SK-MEL-5 (cell line): Measurements from ENCODE around the gene KLHL3. TPM values are rescaled to one million over a fixed set of nuclear protein-coding genes. Genes with fewer than 3 reads are reported as not detected.

Experiments
- DNase-seq: peaks from one replicate; pipeline ENCODE4 v3.0.0-alpha.2; 2016; ENCODE audit warnings: low read depth, low spot score
- in situ Hi-C: cut with HindIII; loops from 2 replicates; pipeline ENCODE4 v1.10.0; 2016; ENCODE audit warnings: low sequenced_read_pairs, high pct_unique_total_duplicates, low pct_unique_long_range_greater_than_20kb
- total RNA-seq: library from RNA; depleted of rRNA; stranded (reverse); fragments of >200 nt; shearing (Covaris generic); gene quantifications from 2 replicates; pipeline ENCODE4 v1.2.3, GENCODE V29; 2014

The KLHL3 gene
- total RNA-seq, 1 experiment from 2014 or later, result 0.66 TPM

- in situ Hi-C loops, result no loop called here
- no peak for DNase-seq
Observed at GRCh38 chr5:137724251-137724650, 11.6 kb downstream of the KLHL3 start.

DNA sequence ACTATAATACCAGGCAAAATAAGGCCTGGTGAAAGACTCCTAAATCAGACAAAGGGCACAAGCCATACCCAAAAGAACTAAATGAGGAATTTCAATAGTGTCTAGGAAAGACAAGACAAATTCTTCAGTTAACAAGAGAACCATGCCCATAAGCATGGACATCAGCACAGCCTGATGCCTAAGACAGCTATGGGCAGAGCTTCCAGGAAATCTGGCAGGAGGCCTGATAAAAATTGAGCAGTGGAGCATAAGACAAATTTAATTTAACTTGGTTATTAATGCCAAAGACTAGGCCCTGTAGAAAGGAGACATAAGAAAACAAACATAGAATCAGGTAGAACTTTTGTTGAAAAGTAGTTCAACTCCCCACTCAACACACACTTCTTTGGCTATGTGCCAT, 17.3 kb downstream of the KLHL3 start:
- in situ Hi-C loops, result no loop called here
- no peak for DNase-seq

DNA sequence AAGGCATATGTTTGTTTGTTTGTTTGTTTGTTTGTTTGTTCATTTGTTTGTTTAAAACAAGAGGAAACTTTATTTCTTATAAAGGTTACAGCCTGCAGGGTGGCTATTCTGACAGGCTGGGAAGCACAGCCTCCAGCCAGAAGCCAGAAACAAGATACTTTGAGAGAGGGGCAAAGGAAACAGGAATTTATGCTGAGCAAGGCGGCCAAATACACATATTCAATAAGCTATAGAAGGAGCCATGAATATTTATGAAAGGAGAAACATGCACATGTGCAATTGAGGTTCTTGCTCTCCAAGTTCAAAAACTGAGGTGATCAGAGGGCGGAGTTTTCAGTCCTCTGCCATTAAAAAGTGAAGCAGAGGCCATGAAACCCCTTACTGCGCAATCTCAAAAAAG, 19.6 kb downstream of the KLHL3 start:
- in situ Hi-C loops, result no loop called here
- DNase-seq, result no peak

GRCh38 chr5:137715456-137715855, 20.4 kb downstream of the KLHL3 start:
- DNase-seq, result no peak
- in situ Hi-C loops, result no loop called here

- in situ Hi-C loops, result no loop called here
- DNase-seq, result no peak
Observed at GRCh38 chr5:137714946-137715345, 20.9 kb downstream of the KLHL3 start.

- in situ Hi-C loops, result no loop called here
- no peak for DNase-seq
Observed at GRCh38 chr5:137714494-137714893, 21.4 kb downstream of the KLHL3 start.

DNA sequence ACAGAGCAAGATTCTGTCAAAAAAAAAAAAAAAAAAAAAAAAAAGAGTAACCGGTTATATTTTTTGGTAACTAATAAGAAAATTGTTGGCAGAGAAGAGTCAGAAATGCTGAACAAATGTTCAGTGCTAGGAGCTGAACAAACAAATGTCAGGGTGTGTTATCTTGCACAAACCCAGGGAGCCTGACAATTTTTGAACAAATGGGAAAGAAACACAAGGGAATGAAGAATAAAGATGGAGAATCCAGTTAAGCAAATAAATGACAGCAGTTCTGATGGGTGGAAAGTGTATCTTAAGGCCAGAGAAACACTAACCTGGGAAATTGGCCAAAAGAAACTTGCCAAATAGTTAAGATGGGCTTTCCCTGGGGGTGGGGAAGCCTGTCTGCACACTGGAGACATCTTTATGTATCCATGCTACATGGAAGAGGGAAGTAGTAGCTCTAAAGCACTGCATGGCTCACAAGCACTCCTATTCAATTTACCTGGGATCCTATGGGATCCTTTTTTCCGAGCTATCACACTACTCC, 23.7 kb downstream of the KLHL3 start:
- no peak for DNase-seq
- in situ Hi-C loops, result no loop called here

DNA sequence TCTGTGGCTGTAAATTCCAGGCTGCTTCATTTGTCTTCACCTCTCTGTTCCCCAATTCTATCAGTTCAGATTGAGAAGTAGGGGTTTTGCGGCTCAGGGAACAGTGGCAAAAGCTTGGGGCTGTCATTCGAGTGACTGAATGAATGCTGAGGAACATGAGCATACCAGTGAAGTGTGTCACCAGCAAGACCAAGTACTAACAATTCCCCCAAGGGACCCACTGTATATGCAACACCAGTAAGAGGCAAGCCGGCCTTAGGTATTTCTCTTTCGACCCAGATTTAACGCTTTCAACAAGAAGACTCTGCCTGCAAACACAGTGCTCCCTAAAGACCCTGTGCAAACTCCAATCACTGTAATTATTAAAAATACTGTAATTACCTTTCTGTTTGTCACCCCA, 25.8 kb downstream of the KLHL3 start:
- DNase-seq, result no peak
- in situ Hi-C loops, result no loop called here

GRCh38 chr5:137708796-137709559, 26.9 kb downstream of the KLHL3 start:
- in situ Hi-C loops, result no loop called here
- no peak for DNase-seq

DNA sequence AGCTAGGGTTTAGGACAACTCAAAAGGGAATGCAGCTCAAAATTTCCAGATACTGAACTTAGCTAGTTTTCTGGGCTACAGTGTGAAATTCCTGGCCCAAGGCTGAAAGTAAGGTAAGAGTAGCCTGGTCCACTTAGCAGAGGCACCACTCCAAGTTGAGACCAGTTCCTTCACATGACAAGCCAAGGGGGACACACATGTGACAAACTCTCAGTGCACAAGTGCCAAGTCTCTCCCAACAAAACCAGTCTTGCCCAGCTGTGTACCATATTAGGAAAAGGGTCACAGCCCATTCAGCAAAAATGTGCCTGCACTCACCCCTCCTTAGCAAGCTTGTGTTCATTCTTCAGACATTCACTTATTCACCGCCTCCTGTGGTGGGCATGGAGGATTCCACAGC, 27.8 kb downstream of the KLHL3 start:
- in situ Hi-C loops, result no loop called here
- no peak for DNase-seq

GRCh38 chr5:137706841-137707240, 29.0 kb downstream of the KLHL3 start:
- in situ Hi-C loops, result no loop called here

GRCh38 chr5:137705106-137705505, 30.8 kb downstream of the KLHL3 start:
- in situ Hi-C loops, result no loop called here
- DNase-seq, result no peak

More at GRCh38 chr5:137706841-137707240, 29.0 kb downstream of the KLHL3 start:
- no peak for DNase-seq

- in situ Hi-C loops, result no loop called here
- no peak for DNase-seq
Observed at GRCh38 chr5:137703565-137703964, 32.3 kb downstream of the KLHL3 start.

DNA sequence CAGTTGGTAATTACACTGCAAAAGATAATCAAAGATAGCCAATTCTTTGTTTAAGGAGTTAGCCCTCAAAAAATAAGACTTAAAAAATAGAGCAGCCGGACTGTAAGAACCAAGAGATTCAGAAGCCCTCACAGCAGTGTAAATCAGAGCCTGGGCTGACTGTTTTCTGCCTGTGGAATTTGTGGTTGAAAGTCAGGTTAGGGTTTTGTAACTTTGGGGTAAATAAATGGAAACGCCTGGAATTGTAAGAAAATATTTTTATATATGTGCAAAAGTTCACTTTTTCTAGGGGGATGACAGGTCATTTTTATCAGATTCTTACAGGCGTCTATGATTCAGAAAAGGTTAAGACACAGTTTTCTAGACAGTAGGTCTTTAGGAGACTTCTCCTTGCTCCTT, 35.6 kb downstream of the KLHL3 start:
- in situ Hi-C loops, result no loop called here
- DNase-seq, result no peak

GRCh38 chr5:137699336-137700281, 36.3 kb downstream of the KLHL3 start:
- DNase-seq, result no peak
- in situ Hi-C loops, result no loop called here

DNA sequence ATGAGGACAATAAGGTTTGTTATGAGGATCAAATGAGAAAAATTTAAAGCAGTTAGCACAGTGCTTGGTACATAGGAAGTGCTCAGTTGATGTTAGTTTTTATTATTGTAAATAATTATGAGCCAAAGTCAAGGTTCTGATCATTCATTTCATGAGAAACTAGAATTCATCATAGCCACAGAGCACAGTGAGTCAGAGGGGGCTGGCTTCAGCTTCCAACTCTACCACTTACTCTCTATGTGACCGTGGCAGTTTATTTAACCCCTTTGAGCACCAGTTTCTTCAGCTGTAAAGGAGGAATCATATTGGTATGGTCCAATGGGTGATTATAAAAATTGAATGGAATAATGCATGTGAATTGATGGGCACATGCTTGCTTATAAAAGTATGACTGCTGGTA, 39.4 kb downstream of the KLHL3 start:
- in situ Hi-C loops, result no loop called here
- DNase-seq, result no peak

GRCh38 chr5:137695651-137696428, 40.0 kb downstream of the KLHL3 start:
- no peak for DNase-seq
- in situ Hi-C loops, result no loop called here
